Embryonic facial prominence (tissue), 1 donor: Measurements from ENCODE around the gene PLCB3.

Experiments
- DNase-seq: peaks from one replicate; pipeline ENCODE4 v3.0.0-alpha.2; 2016; ENCODE audit errors: extremely low spot score

PLCB3 gene

DNA sequence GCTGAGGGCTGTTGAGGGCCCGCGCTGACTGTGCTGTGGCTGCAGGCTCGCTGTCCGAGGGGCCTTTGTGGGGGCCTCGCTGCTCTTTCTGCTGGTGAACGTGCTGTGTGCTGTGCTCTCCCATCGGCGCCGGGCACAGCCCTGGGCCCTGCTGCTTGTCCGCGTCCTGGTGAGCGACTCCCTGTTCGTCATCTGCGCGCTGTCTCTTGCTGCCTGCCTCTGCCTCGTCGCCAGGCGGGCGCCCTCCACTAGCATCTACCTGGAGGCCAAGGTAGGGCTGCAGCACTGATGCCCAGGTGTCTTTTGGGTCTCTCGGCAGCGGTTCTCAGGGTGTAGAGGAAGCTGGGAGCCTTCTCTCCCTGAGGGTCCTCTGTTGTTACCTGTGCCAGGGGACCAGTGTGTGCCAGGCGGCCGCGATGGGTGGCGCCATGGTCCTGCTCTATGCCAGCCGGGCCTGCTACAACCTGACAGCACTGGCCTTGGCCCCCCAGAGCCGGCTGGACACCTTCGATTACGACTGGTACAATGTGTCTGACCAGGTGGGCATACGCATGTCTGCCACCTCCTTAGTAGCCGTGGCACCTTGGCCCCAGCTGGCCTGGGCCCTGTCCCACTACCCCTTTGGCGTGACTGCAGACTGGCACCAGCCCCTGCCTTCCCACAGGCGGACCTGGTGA lies 36.5 kb downstream of the PLCB3 start:
- no peak for DNase-seq

GRCh38 chr11:64288353-64288750 lies 37.0 kb downstream of the PLCB3 start:
- no peak for DNase-seq

- no peak for DNase-seq
Measured at GRCh38 chr11:64289002-64289564, 37.8 kb downstream of the PLCB3 start.

- DNase-seq: no peak
Measured at GRCh38 chr11:64290352-64291261, 39.3 kb downstream of the PLCB3 start.

- DNase-seq: no peak
Measured at GRCh38 chr11:64291262-64291751, 40.0 kb downstream of the PLCB3 start, which contains the start of gene KCNK4. KCNK4 (plus strand) TSS chr11:64291302; CDS start chr11:64293019, 1,717 bp downstream.

- DNase-seq: no peak
Measured at GRCh38 chr11:64291752-64292459, 40.6 kb downstream of the PLCB3 start.

GRCh38 chr11:64292460-64293254 lies 41.3 kb downstream of the PLCB3 start:
- DNase-seq: no peak

- DNase-seq: no peak
Measured at GRCh38 chr11:64294774-64295173, 43.4 kb downstream of the PLCB3 start.

GRCh38 chr11:64295760-64296159 lies 44.4 kb downstream of the PLCB3 start:
- DNase-seq: no peak

DNA sequence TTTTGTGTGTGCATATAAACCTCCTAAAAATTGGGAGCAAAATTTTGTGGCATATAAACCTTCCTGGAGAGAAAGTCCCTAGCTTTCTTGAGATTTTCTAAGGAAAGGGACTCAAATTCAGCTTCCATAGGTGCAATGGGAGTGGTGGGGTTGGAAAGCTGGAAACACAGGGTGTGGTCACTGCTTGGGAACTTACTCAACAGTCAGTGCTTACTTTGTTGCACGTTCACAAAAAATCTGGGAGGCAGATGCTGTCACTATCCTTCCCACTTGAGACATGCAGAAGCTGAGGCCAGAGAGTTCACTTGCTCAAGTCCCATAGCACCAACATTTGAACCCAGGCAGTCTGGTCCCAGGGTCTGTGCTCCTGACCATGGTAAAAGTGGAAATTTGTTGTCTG lies 44.9 kb downstream of the PLCB3 start:
- DNase-seq: no peak

- no peak for DNase-seq
Measured at GRCh38 chr11:64296830-64297698, 45.7 kb downstream of the PLCB3 start.

GRCh38 chr11:64297699-64298358 lies 46.5 kb downstream of the PLCB3 start:
- DNase-seq: no peak

- DNase-seq: no peak
Measured at GRCh38 chr11:64298966-64299846, 47.9 kb downstream of the PLCB3 start.

GRCh38 chr11:64299847-64300648 lies 48.7 kb downstream of the PLCB3 start, which contains the start of gene CATSPERZ:
CATSPERZ (plus strand) TSS chr11:64300358; CDS start chr11:64300411, 53 bp downstream.
- DNase-seq: no peak

- DNase-seq: no peak
Measured at GRCh38 chr11:64303109-64304031, 52.0 kb downstream of the PLCB3 start.

DNA sequence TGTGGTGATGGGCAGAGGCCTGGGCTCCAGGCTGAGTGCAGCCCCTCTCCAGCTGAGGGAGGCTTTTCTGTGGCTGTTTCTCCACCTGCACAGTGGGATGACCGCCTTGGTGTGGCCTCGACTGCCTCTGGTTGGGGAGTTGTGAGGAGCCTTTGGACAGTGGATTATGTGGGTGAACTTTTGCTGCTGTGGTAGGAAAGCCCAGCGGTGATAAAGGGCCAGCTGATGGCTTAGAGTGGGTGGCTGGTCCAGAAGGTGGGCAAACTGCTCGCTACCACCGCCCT lies 52.6 kb downstream of the PLCB3 start:
- DNase-seq: no peak
